Testis (tissue), 2 donors: ENCODE results near the gene MFF.

ENCODE experiments used
- CTCF ChIP-seq, 3 experiments: fragments of 450-650 bp in 2 of 3; fragments of 200-600 bp in 1 of 3; sonication (generic) in 1 of 3; IDR thresholded peaks; one replicate each; pipeline ENCODE4 v1.5.1; 2016 to 2019; ENCODE audit warnings: antibody characterized with exemption in 3 of 3, mild to moderate bottlenecking in 2 of 3, moderate library complexity in 1 of 3
- POLR2A ChIP-seq: fragments of 450-650 bp; IDR thresholded peaks from one replicate; pipeline ENCODE4 v1.6.1; 2017; ENCODE audit warnings: antibody characterized with exemption, mild to moderate bottlenecking, moderate library complexity

- TF ChIP-seq CTCF (IDR thresholded peaks at IDR 0.05) (no peak), POLR2A (no peak)
Observed at GRCh38 chr2:227348324-227348723, 23.3 kb downstream of the MFF start.
